CD1c-positive myeloid dendritic cell (primary cell): ENCODE measurements around the gene CBARP.

Experiments
- DNase-seq: peaks from one replicate; pipeline ENCODE4 v3.0.0-alpha.2; 2016; ENCODE audit errors: extremely low spot score

CBARP gene

DNA sequence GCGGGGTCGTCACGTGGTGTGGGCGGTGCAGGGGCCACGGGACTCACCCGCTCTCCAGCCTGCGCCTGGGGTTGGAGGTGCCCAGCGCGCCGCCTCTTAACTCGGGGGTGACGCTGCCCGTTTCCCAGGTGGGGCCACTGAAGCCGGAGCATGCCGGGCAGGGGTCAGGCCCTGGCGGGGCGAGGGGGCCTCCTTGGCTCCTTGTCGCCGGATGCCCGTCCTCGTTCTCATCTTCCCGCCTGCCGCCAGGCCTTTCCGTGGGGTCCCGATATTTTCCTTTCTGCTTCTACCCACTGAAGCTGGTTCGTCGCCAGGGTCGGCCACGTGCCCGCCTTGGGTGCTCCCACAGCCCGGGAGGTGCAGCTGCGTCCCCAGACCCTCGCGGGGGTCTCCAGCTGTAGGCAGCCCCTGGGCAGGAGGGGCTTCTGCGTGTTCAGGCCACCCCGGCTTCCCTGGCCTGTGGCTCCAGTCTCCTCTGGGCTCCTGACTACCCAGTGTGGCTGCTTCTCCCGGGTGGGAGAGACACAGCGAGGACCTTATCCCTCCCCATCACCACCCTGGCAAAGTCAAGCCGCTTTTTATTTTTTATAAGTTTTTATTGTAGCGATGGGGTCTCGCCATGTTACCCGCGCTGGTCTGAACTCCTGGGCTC is 38.3 kb upstream of the CBARP start:
- DNase-seq, result no peak

DNA sequence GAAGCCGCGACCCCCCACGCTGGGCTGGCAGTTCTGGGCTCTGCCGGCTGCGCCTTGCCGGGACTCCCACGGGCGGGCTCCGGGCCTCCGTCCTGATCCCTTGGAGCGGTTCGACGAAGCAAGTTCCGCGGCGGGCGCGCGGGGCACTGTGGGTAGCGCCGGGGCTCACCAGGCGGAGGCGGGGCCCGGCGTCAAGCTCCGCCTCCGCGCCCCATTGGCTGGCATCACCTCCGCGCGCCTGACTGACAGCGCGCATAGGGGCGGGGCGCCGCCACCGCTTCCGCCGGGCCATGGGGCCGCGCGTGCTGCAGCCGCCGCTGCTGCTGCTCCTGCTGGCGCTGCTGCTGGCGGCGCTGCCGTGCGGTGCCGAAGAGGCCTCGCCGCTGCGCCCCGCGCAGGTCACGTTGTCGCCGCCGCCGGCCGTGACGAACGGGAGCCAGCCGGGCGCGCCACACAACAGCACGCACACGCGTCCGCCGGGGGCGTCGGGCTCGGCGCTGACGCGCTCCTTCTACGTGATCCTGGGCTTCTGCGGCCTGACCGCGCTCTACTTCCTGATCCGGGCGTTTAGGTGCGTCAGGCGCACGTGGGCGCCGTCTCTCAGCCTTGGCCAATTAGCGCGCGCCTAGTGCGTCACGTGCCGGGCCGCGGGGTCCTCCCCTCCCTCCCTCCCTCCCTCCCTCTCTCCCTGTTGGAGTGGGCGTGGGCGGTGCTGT is 37.6 kb upstream of the CBARP start, which contains the start of gene FAM174C:
TSS of gene FAM174C (plus strand) at position 271 of the 716 bp plus-strand sequence. CDS start at position 291, 20 bp downstream.
- peak; percentile 98 for DNase-seq

DNA sequence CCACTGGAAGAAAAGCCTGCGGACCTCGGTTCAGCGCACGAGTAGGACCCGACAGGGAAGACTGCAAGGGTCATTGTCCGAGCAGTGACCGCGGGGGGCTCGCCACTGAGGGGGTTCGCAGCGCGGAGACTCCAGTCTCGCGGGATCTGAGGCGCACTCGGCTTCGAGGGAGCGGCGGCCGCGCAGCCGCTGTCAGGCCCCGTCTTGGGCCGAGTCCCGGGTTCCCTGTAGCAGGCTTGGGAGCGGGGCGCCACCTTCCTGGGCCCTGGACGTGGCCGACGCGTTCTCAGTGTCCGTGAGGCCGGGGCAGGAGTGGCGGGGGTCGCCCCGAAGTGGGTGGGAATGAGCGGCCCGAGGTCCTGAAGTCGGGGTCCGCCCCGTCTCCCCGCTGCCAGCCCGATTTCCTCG is 37.1 kb upstream of the CBARP start:
- no peak for DNase-seq

DNA sequence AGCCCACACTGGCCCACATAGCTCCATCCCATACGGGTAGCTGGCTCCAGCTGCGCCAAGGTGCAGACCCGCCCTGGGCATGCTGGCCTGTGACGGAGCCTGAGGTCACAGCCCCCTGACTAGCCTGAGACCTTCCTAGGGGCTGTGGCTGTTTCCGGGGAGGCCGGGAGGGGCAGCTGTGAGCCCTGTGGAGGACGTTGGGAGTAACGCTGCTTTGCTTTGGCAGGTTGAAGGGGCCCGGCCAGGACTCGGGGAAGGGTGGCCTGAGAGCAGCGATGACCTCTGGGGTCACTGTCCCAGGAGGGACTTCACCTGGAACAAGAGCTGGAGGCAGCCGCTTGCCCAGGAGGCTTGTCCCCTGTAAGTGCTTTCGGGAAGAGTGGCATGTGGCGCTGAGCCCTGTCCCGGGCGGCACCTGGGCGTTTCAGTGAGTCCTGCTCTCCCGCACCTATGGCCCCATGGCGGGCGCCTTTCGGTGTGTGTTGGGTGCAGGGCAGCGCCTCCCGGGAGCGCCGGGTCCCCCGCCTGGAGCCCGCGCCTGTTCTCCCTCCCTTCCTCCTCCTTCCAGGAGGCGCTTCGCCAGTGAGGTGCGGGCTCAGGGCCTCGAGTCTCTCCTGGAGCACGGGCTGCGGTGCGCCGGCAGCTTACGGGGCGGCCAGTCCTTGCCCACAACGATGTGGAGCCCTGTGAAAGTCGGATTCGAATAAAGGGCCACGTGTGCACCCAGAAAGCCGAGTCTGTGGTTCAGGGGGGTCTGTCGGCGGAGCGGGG is 36.5 kb upstream of the CBARP start:
- no peak for DNase-seq

DNA sequence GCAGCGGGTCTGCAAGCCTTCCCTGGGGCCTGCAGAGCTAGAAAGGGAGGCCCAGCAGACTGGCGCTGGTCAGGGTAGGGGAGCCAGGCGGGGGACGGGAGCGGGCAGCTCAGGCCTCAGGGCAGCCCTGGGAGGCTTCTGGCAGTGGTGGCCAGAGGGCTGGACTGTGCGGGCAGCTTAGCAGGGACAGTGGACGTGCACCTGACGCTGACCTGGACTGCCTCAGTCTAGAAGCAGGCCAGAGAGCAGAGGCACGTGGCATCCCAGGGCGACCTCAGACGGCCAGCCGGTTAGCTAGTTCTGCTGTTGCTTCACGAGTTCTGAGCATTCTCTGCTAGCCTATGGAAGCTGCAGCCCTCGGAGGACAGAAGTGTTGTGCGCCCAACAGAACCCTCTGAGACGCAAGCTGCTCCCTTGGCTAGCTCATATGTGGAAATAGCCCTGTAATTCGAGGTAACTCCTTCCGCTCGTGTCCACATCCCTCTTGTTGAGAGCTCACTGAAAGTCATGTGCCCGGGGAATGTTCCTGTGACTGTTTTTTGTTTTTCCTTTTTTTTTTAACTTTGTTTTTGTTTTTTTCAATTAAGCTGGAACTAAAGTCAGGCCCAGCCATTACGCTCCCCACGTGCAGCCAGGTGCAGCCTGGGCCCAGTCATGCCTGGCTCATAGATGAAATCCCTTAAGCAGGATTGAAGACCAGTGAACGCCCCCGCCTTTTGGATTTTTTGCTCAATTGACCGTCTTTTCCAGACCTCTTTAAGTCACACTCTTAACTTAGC is 35.6 kb upstream of the CBARP start:
- peak; percentile 46 for DNase-seq

DNA sequence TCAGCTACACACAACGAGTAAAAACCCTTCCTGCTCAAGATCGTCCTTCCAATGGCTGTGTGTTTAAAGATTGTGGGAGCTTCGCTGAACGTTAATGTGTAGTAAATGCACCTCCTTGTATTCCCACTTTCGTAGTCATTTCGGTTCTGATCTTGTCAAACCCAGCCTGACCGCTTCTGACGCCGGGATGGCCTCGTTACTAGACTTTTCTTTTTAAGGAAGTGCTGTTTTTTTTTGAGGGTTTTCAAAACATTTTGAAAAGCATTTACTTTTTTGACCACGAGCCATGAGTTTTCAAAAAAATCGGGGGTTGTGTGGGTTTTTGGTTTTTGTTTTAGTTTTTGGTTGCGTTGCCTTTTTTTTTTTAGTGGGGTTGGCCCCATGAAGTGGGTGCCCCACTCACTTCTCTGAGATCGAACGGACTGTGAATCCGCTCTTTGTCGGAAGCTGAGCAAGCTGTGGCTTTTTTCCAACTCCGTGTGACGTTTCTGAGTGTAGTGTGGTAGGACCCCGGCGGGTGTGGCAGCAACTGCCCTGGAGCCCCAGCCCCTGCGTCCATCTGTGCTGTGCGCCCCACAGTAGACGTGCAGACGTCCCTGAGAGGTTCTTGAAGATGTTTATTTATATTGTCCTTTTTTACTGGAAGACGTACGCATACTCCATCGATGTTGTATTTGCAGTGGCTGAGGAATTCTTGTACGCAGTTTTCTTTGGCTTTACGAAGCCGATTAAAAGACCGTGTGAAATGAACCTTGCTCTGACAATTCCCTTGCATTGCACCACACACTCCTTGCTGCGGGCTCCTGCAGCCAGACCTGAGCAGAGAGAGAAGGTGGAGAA is 34.8 kb upstream of the CBARP start:
- peak; percentile 38 for DNase-seq

DNA sequence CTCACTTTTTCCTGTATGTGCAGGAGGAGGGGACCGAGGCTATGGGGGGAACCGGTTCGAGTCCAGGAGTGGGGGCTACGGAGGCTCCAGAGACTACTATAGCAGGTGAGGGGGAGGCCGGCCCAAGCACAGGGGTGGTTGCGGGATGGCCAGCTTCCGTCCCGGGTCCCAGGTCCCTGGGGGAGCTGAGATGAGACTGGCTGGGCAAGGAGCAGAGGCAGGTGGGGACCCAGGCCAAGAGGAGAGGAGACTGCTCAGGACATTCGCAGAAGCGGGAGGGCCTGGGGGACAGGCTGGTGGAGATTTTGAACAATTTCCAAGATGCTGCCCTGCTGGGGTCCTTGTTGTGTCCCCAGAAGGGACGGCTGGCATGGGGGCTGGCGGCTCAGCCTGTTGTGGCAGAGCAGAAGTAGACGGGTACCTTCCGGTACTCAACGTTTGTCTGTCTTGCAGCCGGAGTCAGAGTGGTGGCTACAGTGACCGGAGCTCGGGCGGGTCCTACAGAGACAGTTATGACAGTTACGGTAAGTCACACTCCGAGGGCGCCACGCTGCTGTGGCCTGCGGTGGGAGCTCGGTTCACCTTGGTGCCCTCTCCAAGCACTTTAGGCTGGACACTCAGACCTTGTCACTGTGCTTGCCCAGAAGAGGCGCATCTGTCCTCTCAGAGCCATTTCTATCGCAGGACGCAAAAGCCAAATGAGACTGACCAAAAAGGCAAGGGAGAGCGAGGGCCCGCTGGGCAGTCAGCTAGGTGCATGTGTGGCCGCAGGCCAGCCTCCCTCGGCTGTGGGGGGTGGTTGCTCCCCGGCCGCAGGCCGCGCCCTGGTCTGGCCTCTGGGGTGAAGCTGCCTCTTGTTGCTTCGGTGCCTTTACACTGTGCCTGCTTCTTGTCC is 34.0 kb upstream of the CBARP start:
- no peak for DNase-seq

DNA sequence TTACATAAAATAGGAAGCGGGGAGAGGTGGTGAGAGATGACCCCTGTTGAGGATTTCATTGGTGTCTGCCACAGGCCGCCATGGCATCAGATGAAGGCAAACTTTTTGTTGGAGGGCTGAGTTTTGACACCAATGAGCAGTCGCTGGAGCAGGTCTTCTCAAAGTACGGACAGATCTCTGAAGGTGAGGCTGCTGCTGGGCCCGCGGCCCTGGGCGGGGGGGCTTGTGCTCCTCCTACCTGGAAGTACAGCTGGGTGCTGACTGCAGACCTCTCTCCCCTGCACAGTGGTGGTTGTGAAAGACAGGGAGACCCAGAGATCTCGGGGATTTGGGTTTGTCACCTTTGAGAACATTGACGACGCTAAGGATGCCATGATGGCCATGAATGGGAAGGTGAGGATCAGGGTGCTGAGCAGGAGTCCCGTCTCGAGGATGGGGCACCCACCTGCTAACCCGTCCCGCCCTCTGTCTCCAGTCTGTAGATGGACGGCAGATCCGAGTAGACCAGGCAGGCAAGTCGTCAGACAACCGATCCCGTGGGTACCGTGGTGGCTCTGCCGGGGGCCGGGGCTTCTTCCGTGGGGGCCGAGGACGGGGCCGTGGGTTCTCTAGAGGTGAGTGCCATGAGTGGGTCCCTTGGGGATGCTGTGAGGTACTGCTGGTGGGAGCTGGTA is 33.2 kb upstream of the CBARP start:
- DNase-seq, result no peak

DNA sequence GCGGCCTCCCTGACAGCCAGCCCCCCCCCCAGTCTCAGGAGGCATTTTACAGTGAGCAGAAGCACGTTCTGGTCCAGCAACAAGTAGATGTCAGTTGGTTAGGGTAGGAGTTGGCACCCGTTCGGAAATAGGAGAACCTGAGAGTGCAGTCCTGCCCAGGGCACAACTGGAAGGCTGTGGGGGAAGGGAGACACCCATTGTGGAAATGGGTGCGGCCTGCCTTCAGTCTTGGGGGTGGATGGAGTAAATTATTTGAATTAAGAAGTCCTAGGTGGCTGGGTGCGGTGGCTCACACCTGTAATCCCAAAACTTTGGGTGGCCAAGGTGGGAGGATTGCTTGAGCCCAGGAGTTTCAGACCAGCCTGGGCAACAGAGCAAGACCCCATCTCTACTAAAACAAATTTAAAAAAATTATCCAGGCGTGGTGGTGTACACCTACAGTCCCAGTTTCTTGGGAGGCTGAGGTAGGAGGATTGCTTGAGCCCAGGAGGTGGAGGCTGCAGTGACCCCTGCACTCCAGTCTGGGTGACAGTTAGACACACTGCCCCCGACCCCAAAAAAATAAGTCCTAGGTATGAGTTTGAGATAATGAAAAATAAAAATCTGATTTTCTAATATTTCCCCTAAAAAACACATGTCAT is 32.5 kb upstream of the CBARP start:
- DNase-seq, result peak; percentile 54

DNA sequence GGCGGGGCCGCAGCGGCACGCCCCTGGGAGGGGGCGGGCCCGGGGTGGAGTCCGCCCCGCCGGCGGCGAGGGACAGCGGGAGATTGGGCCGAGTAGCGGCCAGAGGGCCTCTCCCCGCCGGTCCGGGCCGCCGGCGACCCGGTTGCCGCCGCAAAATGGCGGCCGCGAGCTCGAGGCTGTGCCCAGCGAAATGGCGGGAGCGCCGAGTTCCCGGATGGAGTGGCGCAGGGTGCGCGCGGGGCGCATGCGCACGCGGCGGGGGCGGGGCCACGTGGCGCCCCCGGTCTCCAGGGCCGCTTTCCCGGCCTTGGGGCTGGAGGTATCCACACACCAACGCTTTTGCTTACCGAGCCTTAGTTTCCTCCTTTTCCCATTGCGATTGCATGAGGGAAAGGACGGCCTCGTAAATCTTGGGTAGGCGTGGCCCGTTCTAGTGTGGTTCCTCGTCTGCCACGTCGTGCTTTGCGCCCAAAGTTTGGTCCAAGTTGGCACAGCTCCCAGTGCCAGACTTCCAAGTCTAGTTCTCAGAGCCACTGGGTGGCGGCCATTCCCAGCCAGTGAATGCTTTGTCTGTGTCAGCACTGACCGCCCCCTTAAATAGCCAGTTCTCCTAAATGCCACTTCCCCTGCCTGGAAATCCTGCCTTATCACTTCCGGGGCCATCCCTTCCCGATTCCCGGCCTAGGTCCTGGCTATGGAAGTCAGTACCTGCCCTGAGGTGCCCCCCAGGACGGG is 31.8 kb upstream of the CBARP start:
- DNase-seq, result peak; percentile 93

DNA sequence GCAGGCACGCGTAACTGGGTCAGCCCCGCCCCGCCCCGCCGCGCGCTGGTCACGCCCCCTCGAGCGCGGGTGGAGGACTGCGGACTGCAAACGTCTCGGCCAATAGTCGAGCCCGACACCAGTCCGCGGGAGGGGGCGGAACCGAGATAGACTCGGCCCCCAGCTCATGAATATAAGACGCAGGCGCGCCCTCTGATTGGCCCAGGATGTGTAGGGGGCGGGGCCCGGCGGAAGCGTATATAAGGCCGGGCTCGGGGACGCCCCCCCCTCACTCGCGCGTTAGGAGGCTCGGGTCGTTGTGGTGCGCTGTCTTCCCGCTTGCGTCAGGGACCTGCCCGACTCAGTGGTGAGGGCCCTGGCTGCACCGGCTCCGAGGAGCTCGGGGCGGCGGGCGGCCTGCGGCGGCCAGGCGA is 31.3 kb upstream of the CBARP start, which contains the start of gene CIRBP:
TSS of gene CIRBP (plus strand) at position 268 of the 413 bp plus-strand sequence. CDS start 1,602 bp downstream, outside the sequence.
- peak; percentile 99 for DNase-seq

DNA sequence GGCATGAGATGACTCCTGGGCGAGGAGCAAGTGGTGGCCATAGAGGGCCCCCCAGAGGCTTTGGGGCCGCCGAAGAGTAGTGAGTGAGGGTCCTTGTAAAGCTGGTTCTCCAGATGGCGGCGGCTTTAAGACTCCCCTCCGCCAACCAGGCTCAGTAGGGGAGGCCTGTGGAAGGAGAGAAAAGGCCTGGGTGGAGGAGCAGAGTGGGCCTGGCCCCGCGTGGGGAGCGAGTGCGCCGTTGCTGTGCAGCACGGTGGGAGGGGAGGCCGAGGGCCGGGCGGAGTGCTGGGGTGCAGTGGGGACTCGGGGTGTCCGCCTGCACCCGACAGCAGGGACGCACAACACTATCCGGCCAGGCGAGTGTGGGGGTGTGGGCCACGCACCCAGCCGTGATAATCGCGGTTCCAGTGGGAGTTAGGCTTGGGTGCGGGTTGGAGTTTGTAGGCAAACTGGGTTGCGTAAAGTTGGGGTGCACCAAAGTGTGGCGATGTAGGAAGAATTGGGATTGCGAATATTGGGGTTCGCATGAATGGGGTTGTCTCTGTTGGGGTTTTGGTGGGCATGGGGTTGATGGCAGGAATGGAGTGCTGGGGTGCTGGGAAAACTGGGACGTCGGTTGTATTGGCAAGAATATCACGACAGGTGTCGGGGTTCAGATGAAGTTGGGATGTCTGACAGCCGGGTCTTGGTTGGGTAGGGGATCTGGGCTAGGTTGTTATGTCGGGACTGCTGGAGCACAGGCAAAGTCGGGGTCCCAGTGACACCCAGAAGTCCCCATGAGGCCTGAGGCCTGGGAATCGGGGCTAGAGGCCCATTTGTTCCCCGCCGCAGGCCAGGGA is 30.6 kb upstream of the CBARP start:
- DNase-seq, result no peak

DNA sequence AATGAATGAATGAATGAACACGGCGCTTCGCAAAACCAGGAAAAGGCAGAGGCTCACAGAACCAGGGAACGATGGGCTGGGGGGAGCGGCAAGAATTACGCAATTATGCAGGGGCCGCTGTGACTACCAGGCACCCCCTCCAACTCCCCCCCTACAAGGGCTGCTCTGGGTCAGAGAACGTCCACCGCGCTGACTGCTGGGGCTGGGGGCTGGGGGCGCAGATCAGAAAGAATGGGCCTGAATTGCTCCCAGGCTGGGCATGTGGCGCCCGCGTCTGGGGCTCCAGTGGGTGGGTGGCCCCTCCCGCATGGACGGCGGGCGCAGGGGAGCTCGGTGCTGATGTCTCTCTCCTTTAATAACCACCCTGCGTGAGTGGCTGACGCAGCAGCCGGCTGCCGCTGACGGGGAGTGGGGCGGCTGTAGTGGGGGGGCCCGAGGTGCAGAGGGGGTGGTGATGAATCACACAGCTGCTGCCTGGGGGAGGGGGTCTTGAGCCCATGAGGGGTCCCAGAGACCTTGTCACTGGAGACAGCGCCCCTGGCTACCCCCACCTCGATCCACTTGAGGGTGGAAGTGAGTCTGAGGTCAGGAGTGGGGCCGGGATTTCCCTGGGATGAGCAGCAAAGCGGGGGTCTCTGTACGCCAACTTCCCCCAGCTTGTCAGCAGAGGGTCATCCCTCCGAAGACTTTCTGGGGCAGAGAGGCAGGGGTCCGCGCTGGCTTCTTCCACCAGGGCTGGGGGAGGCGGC is 29.8 kb upstream of the CBARP start:
- DNase-seq, result peak; percentile 53

DNA sequence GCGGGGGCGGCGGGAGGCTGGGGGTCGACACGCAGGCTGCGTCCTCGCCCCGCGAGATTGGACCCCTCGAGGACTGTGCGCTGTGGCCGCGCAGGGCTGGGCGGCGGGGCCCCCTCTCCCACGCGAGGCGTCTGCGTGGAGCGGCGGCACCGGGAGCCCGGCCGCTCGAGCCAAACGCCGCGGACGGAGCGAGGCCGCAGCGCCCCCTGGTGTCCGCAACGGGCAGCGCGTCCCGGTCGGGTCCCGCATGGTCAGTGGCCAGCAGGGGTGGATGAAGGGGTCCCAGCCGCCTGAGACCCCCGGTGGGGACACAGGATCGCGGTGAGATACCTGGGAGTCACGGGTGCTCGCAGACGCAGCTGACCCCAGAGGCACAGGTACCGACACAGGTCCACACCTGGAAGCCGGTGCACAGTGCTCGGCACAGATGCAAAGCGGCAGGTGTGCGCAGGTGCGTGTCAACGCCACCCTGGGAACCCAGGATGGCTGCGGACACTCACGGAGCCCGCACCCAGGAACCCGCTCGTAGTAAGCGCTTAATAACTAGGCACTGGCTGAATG is 29.2 kb upstream of the CBARP start:
- DNase-seq, result peak; percentile 86

DNA sequence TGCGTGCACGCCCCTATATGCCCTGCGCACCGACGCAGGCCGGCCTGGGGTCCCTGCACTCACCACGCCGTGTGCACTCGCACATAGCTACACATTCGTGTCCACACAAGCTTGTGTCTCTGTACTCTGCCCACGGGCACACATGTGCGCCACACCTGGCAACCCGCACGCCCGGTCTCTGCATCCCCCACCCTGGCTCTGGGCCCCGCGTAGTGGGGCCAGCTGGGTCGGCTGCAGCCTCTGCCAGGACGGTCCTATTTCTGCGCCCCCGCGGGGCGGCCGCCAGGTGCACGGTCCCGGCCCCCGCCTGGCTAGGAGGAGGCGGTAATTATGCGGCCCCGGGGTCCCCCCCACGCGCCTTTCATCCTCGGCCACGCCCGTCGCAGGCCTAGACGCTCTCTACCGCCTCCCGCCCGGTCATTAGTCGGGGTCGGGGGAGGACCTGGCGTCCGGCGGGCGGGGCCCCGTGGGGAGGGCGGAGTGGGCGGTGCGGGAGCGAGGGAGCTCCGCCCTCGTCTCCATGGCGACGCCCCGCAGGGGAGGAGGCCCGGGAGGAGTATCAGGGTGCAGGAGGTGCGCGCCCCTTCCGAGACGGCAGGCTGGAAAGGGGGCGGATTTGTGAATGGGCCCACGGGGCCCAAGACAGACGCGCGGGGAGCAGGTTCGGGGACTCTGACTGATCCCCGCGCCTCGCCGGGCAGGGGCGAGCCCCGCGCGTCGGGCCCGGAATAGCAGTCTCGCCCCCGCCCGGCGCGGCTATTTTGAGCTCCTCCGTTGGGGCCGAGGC is 28.5 kb upstream of the CBARP start:
- DNase-seq, result peak; percentile 95
